K562 (cell line): ENCODE results near the gene ADAMTS7. TPM values are rescaled to one million over a fixed set of nuclear protein-coding genes. Genes with fewer than 3 reads are reported as not detected.

Source experiments
- ATAC-seq: fragments of 200-7000 bp; cut with Tn5 transposase; 3 replicates; pipeline ENCODE4 v1.9.1; 2020; ENCODE audit warnings: moderate library complexity
- BruUV-seq: library from RNA; stranded (reverse); fragments of 400-500 nt; replicated peaks from 2 replicates; lab custom pipeline; 2021; lab: Mats Ljungman, UMichigan
- CTCF ChIA-PET: fragments of 300-600 bp; formaldehyde crosslinking; extraction: SDS; loops from one replicate; lab custom pipeline; 2021; ENCODE audit warnings: low intra/inter-chr PET ratio; lab: Yijun Ruan, JAX
- POLR2A ChIA-PET: fragments of 300-600, 350-650 bp; sonication (Branson Sonifier 250); formaldehyde crosslinking; extraction: SDS; loops from one replicate; lab custom pipeline; 2021; ENCODE audit warnings: antibody characterized with exemption, inconsistent platforms; lab: Yijun Ruan, JAX
- DNase-seq, 4 experiments: peaks; one replicate each; pipeline versions ENCODE4 v3.0.0 to v3.0.0-alpha.2; 2011 to 2018; ENCODE audit warnings: low spot score in 3 of 4, mixed read lengths in 3 of 4; ENCODE audit errors: extremely low read depth in 1 of 4
- FAIRE-seq: peaks from 2 replicates; lab custom pipeline; 2011; peaks lifted over from hg19 to GRCh38; lab: Jason Lieb, UNC
- H2AFZ ChIP-seq: 2 replicates; pipeline ENCODE4 v1.6.0; 2011; ENCODE audit warnings: low read depth, low read length, control low read depth, inconsistent platforms
- H3K27ac ChIP-seq: fragments of 200-600 bp; 3 replicates; pipeline ENCODE4 v1.8.0; 2011; ENCODE audit warnings: low read depth, mild to moderate bottlenecking, control low read depth, inconsistent platforms, low read length, moderate library complexity, mixed read lengths; ENCODE audit errors: extremely low read depth
- H3K27me3 ChIP-seq, 2 experiments: fragments of 300-600 bp in 1 of 2; 2 replicates in 1 of 2; 3 replicates in 1 of 2; pipeline versions ENCODE4 v1.6.0 to v1.8.0; 2011; ENCODE audit warnings: inconsistent platforms in 2 of 2, low read length in 2 of 2, mild to moderate bottlenecking in 1 of 2, mixed read lengths in 1 of 2, moderate library complexity in 1 of 2; ENCODE audit not compliant: control insufficient read depth in 2 of 2, insufficient read depth in 2 of 2
- H3K36me3 ChIP-seq: fragments of 300-600 bp; 3 replicates; pipeline ENCODE4 v1.8.0; 2011; ENCODE audit warnings: mild to moderate bottlenecking, low read length, inconsistent platforms; ENCODE audit not compliant: control insufficient read depth, insufficient read depth
- H3K4me1 ChIP-seq, 2 experiments: fragments of 200-600 bp in 1 of 2; replicated peaks in 1 of 2; 2 replicates in 1 of 2; 3 replicates in 1 of 2; pipeline versions ENCODE4 v1.5.1 to v1.8.0; 2011; ENCODE audit warnings: inconsistent platforms in 2 of 2, low read length in 2 of 2, mild to moderate bottlenecking in 1 of 2, mixed read lengths in 1 of 2, moderate library complexity in 1 of 2; ENCODE audit not compliant: control insufficient read depth in 2 of 2, insufficient read depth in 2 of 2
- H3K4me2 ChIP-seq: 2 replicates; pipeline ENCODE4 v1.6.1; 2011; ENCODE audit warnings: low read length, control low read depth, inconsistent platforms, mixed read lengths; ENCODE audit not compliant: insufficient read depth
- H3K4me3 ChIP-seq: fragments of 200-600 bp; sonication (generic), shearing (Covaris generic); 2 replicates; pipeline ENCODE4 v1.5.1; 2016; ENCODE audit warnings: control low read depth, inconsistent platforms
- H3K79me2 ChIP-seq: fragments of 200-600 bp; 3 replicates; pipeline ENCODE4 v1.8.0; 2011; ENCODE audit warnings: low read length, inconsistent platforms; ENCODE audit not compliant: control insufficient read depth, insufficient read depth
- H3K9ac ChIP-seq, 2 experiments: 2 replicates each; pipeline versions ENCODE4 v1.6.0 to v1.6.1; 2011; ENCODE audit warnings: low read depth in 2 of 2, low read length in 2 of 2, control low read depth in 1 of 2, inconsistent platforms in 1 of 2, mild to moderate bottlenecking in 1 of 2, mixed read lengths in 1 of 2; ENCODE audit not compliant: insufficient read depth in 1 of 2
- H3K9me1 ChIP-seq: one replicate; pipeline ENCODE4 v1.6.0; 2011; ENCODE audit warnings: inconsistent platforms, mild to moderate bottlenecking, low read length, moderate library complexity; ENCODE audit not compliant: control insufficient read depth, insufficient read depth
- H3K9me3 ChIP-seq: replicated peaks from 2 replicates; pipeline ENCODE4 v1.5.1; 2011; ENCODE audit warnings: low read depth, low read length, inconsistent platforms; ENCODE audit not compliant: control insufficient read depth, insufficient read depth
- H4K20me1 ChIP-seq: replicated peaks from 2 replicates; pipeline ENCODE4 v1.6.1; 2011; ENCODE audit warnings: low read length, inconsistent platforms, mixed read lengths; ENCODE audit not compliant: control insufficient read depth, insufficient read depth
- JUND ChIP-seq, 2 experiments: IDR thresholded peaks; 2 replicates in 1 of 2; 3 replicates in 1 of 2; pipeline ENCODE4 v1.6.1; 2011; ENCODE audit warnings: borderline replicate concordance in 2 of 2, low read depth in 2 of 2, low read length in 2 of 2, improper control_type of control experiment in 1 of 2, missing biosample characterization in 1 of 2, missing genetic modification characterization in 1 of 2, missing genetic modification reagents in 1 of 2
- MCM5 ChIP-seq: fragments of 450-650 bp; IDR thresholded peaks from 2 replicates; pipeline ENCODE4 v1.6.1; 2016; ENCODE audit warnings: low read depth
- MLX ChIP-seq, 2 experiments: fragments of 450-650 bp in 1 of 2; sonication (generic) in 1 of 2; formaldehyde crosslinking; conservative IDR thresholded peaks; 2 replicates each; pipeline versions ENCODE4 v1.4.0 to v1.8.1; 2020 to 2022; ENCODE audit warnings: mild to moderate bottlenecking in 1 of 2, missing genetic modification reagents in 1 of 2
- MYC ChIP-seq, 2 experiments: fragments of 250-450 bp in 1 of 2; sonication (Bioruptor Pico) in 1 of 2; IDR thresholded peaks; 2 replicates each; pipeline versions ENCODE4 v1.5.1 to v1.6.1; 2012 to 2021; ENCODE audit warnings: low read depth in 2 of 2, borderline replicate concordance in 1 of 2, improper control_type of control experiment in 1 of 2, low read length in 1 of 2, mild to moderate bottlenecking in 1 of 2, moderate library complexity in 1 of 2
- NR2C2 ChIP-seq, 2 experiments: fragments of 200-800 bp in 1 of 2; sonication (Bioruptor generic) in 1 of 2; sonication (generic) in 1 of 2; formaldehyde crosslinking in 1 of 2; IDR thresholded peaks; 2 replicates each; pipeline versions ENCODE4 v1.6.1 to v1.8.0; 2016 to 2022; ENCODE audit warnings: mild to moderate bottlenecking in 1 of 2, missing compliant biosample characterization in 1 of 2, missing genetic modification characterization in 1 of 2, missing genetic modification reagents in 1 of 2
- NR2F6 ChIP-seq: fragments of 450-650 bp; formaldehyde crosslinking; IDR thresholded peaks from 2 replicates; pipeline ENCODE4 v1.4.0; 2020; ENCODE audit warnings: mild to moderate bottlenecking
- PBX2 ChIP-seq, 2 experiments: IDR thresholded peaks in 1 of 2; conservative IDR thresholded peaks in 1 of 2; 2 replicates each; pipeline ENCODE4 v1.6.1; 2016; ENCODE audit warnings: low read depth in 2 of 2, mild to moderate bottlenecking in 1 of 2, missing compliant biosample characterization in 1 of 2, missing genetic modification characterization in 1 of 2, moderate library complexity in 1 of 2
- PCBP2 ChIP-seq: fragments of 200-400 bp; formaldehyde crosslinking; IDR thresholded peaks from 2 replicates; pipeline ENCODE4 v1.6.1; 2018; ENCODE audit warnings: low read length, low read depth, mild to moderate bottlenecking, moderate library complexity; ENCODE audit not compliant: poor library complexity, severe bottlenecking
- THAP7 ChIP-seq: fragments of 250-450 bp; sonication (Bioruptor Pico); IDR thresholded peaks from 2 replicates; pipeline ENCODE4 v1.5.0; 2021
- ZBTB43 ChIP-seq: sonication (generic); formaldehyde crosslinking; IDR thresholded peaks from 2 replicates; pipeline ENCODE4 v1.8.0; 2023; ENCODE audit warnings: mild to moderate bottlenecking, missing genetic modification reagents
- ZEB2 ChIP-seq: fragments of 450-650 bp; IDR thresholded peaks from 2 replicates; pipeline ENCODE4 v1.6.1; 2016
- WGBS: fragments of 100-300 bp; shearing (Covaris generic); methylation state at CpG from one replicate; pipeline ENCODE4 v1.1.6; 2016; ENCODE audit warnings: low coverage, mixed read lengths; ENCODE audit not compliant: insufficient coverage; ENCODE audit errors: missing lambda C conversion rate; 5-methylcytosine and 5-hydroxymethylcytosine counted together
- in situ Hi-C: fragments of 300-500 bp; cut with MboI; formaldehyde crosslinking; loops from 4 replicates; pipeline ENCODE4 v1.15.0; 2018; ENCODE audit warnings: inconsistent platforms, mixed read lengths
- intact Hi-C: fragments of 100-400 bp; cut with micrococcal nuclease; formaldehyde crosslinking; loops from 2 replicates; pipeline ENCODE4 v1.14.2; 2022
- polyA plus RNA-seq, 8 experiments: library from polyadenylated mRNA; depleted of rRNA in 4 of 8; stranded (reverse) in 5 of 8; unstranded in 3 of 8; fragments of >200 nt; fragmentation: Nextera tagmentation in 2 of 8; fragmentation: Illumina TruSeq in 1 of 8; extraction: Ambion mirVana in 2 of 8; extraction: Trizol in 1 of 8; gene quantifications; 2 replicates each; pipeline versions ENCODE4 v1.2.1 to v1.2.3, GENCODE V29; 2011 to 2014; ENCODE audit warnings: inconsistent platforms in 1 of 8, missing spikeins in 1 of 8
- total RNA-seq, 7 experiments: library from RNA; depleted of rRNA in 6 of 7; stranded (reverse); fragments of >200 nt in 6 of 7; fragmentation: Illumina TruSeq in 2 of 7; extraction: Trizol in 2 of 7; gene quantifications; 2 replicates each; pipeline versions ENCODE4 v1.2.1 to v1.2.3, GENCODE V29; 2011 to 2021; ENCODE audit warnings: low replicate concordance in 1 of 7

The ADAMTS7 gene
- total and polyA plus RNA-seq, 9 of the 15 experiments (the other 6 are each of a cell fraction or from before 2014, with no cell fraction given) = 0.05 to 0.07 TPM; not detected in 7

GRCh38 chr15:78739996-78740903, 71.0 kb downstream of the ADAMTS7 start (continued):
- peak; percentile 59; the same call in 1 of the 2 replicates for TF ChIP-seq MYC (IDR thresholded peaks at IDR 0.05; ENCODE audit: low read depth, low read length)
- TF ChIP-seq MYC (CRISPR knock-in tag; IDR thresholded peaks at IDR 0.05; ENCODE audit: borderline replicate concordance, low read depth) = no peak
- TF ChIP-seq NR2F6 (CRISPR knock-in tag) = no peak
- TF ChIP-seq MLX (CRISPR knock-in tag; conservative IDR thresholded peaks at IDR 0.05) = no peak
- TF ChIP-seq PCBP2 = no peak
- TF ChIP-seq ZEB2 = no peak
- 0 out of 2 replicates have a peak, but pooled peaks have one; percentile 12 for TF ChIP-seq JUND (IDR thresholded peaks at IDR 0.05; ENCODE audit: borderline replicate concordance, low read depth, low read length)
- no peak; the same call in 2 of the 3 replicates for TF ChIP-seq JUND (tag; IDR thresholded peaks at IDR 0.05; ENCODE audit: borderline replicate concordance, low read depth, low read length)

GRCh38 chr15:78739206-78739605, 72.1 kb downstream of the ADAMTS7 start:
- Histone ChIP-seq H3K4me2 (no peak overlapping the region), H3K4me1 (peaks cover 4 to 17% of the 10 kb centered on the region in 2 experiments; a peak in 4 of 5 replicates), H3K27ac (no peak overlapping the region), H4K20me1 (no peaks in the 10 kb centered on the region), H3K9me3 (no peaks in the 10 kb centered on the region), H3K27me3 (peaks cover 2 to 19% of the 10 kb centered on the region in 2 experiments), H3K79me2 (no peaks in the 10 kb centered on the region), H3K36me3 (no peaks in the 10 kb centered on the region), H3K9ac (no peak overlapping the region), H3K4me3 (no peak overlapping the region), H2AFZ (no peak overlapping the region), H3K9me1 (no peaks in the 10 kb centered on the region)
- 79% methylated on average over 2 of the region's 9 CpGs for WGBS
- CTCF ChIA-PET = no interaction called here
- in situ Hi-C loops = no loop called here
- no peak for ATAC-seq
- FAIRE-seq = no peak
- BruUV-seq = no TSS peak
- POLR2A ChIA-PET = no interaction called here
- intact Hi-C loops = no loop called here
- no peak for DNase-seq
- TF ChIP-seq ZBTB43 (CRISPR knock-in tag) = no peak
- no peak for TF ChIP-seq PBX2 (CRISPR knock-in tag; IDR thresholded peaks at IDR 0.05; ENCODE audit: low read depth)
- no peak for TF ChIP-seq PBX2 (tag; conservative IDR thresholded peaks at IDR 0.05; ENCODE audit: low read depth)
- no peak for TF ChIP-seq NR2C2 (CRISPR knock-in tag; IDR thresholded peaks at IDR 0.05)
- TF ChIP-seq NR2C2 (tag; IDR thresholded peaks at IDR 0.05) = no peak
- no peak for TF ChIP-seq THAP7 (CRISPR knock-in tag)
- TF ChIP-seq MCM5 = no peak
